ENCODE results near the gene HOXD10.

Gene HOXD10

GRCh38 chr2:176096243-176096985 is 20.2 kb upstream of the HOXD10 start:
- DNase-seq: no peak

GRCh38 chr2:176096986-176097819 is 19.4 kb upstream of the HOXD10 start:
- peak; percentile 62 for DNase-seq

GRCh38 chr2:176097820-176098365 is 18.7 kb upstream of the HOXD10 start:
- no peak for DNase-seq

DNA sequence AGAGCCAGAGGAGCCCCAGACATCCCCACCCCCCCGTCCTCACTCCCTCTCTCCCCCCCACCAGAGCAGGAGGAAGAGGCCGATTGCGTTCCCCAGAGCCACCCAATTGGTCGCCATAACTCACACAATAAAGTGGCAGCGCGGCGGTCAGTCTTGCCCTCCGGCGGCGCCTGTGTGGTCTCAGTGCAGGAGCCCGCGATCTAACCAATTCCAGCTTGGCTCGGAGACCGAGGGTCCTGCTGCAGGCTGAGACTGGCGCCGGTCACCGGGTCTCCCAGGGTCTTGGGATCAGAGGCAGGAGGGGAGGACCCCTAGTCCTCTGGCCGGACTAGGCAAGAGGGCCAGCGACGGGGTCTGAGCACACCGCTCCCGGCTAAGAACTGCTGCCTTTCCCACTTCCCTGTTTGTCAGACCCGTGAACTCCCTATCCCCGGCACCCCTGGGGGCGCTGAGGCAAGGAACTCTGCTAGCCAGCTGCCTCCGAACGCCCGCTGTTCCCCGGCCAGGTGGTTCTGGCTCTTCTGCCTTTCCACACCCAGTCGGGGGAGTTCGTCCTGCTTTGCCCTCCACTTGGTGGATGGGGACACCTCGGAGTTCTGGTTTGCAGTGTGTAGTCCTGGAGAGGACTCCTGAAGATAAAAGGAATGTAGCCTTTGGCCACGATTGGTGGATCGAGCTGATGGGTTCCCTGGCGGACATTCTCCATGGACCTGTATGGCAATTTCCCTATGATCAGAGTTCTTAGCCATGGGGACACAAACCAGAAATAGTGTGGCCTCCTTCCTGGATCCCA is 18.0 kb upstream of the HOXD10 start:
- DNase-seq: no peak

DNA sequence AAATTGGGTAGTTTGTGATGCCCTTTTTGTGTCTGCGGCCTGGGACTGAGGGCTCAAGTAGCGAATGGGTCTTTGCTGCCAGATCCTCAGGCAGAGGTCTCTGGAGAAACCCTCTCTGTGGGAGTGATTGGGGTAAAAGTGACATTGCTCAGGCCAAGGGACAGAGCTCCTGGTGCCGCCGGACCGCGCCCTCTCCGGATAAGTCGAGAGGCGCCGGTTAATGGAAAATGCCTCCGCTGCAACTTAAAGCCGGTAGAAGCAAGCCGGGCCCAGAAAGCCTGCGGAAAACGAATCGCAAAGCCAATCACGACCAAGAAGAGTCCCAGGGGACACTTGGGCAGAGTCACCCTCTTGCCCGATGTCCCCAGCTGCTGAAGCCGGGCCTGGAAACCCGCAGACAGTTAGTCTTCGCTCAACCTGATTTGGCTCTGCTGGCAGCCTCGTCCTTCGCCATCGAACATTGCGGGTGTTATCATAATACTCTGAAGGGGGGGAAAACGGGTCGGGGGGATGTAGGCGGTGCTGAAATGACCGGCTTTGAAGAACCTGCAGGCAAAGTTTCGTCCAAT is 17.3 kb upstream of the HOXD10 start:
- DNase-seq: no peak

DNA sequence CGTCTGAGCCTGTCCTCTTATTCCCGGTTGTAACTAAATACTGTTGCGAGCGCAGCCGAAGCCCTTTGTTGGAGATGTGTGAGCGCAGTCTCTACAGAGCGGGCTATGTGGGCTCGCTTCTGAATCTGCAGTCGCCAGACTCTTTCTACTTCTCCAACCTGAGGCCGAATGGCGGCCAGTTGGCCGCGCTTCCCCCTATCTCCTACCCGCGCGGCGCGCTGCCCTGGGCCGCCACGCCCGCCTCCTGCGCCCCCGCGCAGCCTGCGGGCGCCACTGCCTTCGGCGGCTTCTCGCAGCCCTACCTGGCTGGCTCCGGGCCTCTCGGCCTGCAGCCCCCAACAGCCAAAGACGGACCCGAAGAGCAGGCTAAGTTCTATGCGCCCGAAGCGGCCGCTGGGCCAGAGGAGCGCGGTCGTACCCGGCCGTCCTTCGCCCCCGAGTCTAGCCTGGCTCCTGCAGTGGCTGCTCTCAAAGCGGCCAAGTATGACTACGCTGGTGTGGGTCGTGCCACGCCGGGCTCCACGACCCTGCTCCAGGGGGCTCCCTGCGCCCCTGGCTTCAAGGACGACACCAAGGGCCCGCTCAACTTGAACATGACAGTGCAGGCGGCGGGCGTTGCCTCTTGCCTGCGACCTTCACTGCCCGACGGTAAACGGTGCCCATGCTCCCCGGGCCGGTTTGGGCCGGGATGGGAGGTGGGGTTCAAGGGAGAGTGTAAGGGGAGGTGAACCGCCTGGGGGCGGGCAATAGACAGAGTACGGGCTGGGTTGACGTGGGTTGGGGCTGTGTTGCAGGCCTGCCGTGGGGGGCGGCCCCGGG is 16.6 kb upstream of the HOXD10 start, which contains the start of gene HOXD12:
Gene HOXD12 (plus strand): TSS at position 68 of the 819 bp plus-strand sequence. CDS start 7 bp downstream, at position 75.
- no peak for DNase-seq

- no peak for DNase-seq
These were observed 15.9 kb upstream of the HOXD10 start for GRCh38 chr2:176100547-176101140.

DNA sequence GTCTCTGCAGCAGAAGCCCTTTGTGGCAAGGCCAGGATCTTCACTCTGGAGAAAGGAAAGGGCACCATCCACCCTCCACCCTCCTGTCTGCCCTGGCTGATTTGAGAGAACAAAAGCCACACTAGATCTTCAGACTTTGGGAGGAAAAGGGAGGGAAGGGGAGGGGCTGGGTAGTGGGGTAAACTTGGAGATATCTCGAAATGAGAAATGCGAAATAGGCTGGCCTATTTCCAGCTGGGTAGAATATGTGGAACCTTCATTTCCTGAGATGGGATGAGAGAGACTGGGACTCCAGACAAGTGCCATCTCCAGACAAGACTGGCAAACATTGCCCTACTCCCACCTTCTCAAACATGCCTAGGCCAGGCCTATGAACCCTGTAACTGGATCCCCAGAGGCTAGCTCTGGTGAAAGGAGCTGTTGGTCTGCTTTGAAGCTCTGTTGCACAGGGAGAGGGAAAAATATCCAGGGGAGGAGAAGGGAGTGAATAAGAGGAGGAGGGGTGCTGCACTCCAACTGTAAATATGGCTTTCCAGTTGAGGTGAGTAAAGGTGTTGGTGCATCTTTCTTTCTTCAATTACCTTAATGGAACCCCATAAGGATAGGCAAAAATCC is 15.3 kb upstream of the HOXD10 start:
- DNase-seq: no peak

GRCh38 chr2:176101842-176102241 is 14.7 kb upstream of the HOXD10 start:
- DNase-seq: no peak

- no peak for DNase-seq
These were observed 14.2 kb upstream of the HOXD10 start for GRCh38 chr2:176102309-176102866.

- DNase-seq: no peak
These were observed 13.4 kb upstream of the HOXD10 start for GRCh38 chr2:176103194-176103593.

DNA sequence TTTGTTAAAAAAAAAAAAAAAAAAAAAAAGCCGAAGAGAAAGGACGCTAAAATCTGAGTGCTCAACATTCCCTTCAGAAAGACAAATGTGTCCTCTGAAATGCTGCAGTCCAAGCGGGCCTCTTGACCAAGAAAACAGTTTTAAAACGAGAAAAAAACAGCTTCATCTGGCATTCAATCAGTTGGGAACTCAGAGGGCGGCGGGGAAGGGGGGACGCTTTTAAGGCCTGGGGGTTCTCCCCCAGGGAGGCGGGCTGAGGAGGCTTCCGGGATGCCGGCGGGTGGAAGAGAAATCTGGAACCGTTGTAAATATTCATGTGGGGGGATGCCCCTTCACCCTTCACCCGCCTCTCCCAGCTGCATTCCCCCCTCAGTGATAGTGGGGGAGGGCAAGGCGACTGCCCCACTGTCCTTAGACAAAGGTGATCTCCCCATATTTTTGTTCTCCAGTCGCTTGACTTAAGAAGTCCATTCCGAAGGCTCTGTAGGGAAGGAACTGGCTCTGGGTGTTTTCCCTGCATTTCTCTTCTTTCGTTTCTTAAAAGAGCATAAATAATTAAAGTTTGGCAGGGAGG is 12.7 kb upstream of the HOXD10 start:
- DNase-seq: no peak

GRCh38 chr2:176104316-176105077 is 12.1 kb upstream of the HOXD10 start:
- no peak for DNase-seq

GRCh38 chr2:176105078-176105729 is 11.4 kb upstream of the HOXD10 start:
- DNase-seq: no peak

DNA sequence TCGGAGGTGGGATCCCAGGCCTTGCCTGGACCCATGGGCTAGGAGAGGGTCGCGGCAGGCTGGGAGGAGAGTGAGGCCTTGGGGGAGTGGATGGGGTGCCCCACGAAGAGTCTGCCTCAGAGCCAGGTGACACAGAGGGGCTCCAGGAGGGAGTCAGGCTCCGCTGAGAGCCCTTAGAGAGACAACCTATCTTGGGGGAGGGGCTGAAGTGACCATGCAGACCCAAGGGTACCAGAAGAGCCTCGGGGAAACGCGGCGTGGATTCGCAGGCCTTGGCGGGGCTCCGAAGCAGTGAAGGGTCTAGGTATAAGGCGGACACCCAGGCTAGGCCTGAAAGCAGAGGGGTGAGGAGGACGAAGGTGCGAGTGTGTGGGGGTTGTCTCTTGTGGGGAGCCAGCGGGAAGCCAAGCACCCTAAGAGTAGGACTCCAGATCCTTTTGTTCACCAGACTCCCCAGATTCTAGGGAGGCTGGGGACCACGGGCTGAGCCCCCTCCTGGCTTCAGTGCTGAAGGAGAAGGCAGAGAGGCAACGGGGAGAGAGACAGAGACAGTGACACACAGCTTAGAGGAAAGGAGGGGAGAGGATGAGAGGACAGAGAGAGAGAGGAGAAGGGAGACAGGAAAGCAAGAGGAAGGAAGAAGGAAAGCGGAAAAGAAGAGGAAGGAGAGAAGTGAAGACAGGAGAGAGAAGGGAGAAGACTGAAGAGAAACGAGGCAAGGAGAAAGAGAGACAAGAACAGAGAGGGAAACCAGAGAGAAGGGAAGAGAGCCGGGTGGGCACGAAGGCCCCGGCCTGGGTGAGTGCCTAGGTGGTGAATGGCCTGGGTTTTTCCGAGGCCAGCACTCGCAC is 10.6 kb upstream of the HOXD10 start:
- no peak for DNase-seq

- DNase-seq: no peak
These were observed 9.7 kb upstream of the HOXD10 start, which contains the start of gene HOXD11 for GRCh38 chr2:176106581-176107539. Gene HOXD11 (plus strand): TSS chr2:176107280. CDS start chr2:176107356, 76 bp downstream.

All from NK-92 treated with Interleukin-12 subunit alpha and Interleukin-12 subunit beta, amount 100 ng/mL, for 24 hours (cell line).